ENCODE measurements around the gene FAM89B.
A peak's percentile ranks its signal among the peaks of the same experiment; 100 is the strongest.

FAM89B gene

DNA sequence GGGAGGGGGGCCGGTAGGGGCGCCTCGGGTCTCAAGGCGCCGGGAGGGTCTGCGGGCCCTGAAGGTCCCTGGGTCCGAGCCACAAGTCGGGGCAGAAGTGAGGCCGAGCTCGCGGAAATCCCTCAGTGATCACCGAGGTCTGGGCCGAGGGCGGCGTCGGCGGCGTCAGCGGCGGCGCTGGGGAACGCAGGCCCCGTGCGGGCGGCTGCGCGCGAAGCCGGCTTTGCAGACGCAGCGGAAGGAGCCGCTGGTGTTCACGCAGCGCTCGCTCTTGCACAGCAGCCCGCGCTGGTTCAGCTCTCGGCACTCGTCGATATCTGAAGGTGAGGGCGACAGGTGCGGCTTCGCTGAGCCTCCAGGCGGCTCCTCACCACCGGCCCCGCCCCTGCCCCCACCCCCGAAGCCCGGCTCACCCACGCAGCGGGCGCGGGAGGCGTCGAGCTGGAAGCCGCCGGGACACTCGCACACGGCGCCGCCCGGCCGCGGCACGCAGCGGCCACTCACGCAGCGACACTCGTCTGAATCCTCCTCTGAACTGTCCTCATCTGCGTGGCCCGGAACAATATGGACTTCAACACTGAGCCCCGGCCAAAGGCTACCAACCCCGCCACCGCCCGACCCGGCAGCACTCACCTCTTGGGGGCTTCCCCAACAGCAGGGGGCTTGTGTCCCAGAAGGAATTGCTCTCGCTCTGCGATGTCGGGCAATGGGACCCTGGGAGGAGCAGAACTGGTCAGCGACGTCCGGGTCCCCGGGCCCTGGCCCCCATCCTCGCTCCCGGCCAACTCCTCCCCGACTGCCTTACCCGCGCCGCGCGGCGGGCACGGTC is 33.2 kb upstream of the FAM89B start:
- no peak for DNase-seq (ENCODE audit: low read depth)

DNA sequence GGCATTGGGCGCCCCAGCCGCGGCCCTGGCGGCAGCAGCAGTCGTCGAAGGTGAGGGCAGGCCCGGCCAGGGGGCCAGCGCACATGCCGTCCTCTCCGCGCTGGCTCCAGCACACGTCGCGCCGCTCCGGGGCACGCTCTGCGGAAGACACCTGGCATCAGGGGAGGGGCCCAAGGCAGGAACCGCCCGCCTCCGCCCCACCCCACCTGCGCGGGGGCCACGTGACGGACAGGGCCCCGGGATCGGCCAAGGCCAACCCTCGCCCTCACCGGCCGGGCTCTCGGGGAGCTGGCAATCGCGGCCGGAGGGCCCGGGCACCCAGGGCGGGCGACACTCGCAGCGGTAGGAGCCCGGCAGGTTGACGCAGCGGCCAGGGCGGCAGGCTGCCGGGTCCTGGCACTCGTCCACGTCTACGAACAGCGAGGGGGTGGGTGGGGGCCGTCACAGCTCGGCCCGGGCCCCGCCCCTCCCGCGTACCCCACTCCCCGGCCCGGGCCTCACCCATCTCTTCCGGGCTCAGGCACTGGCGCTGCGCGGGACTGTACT is 32.5 kb upstream of the FAM89B start:
- DNase-seq (ENCODE audit: low read depth), result no peak

DNA sequence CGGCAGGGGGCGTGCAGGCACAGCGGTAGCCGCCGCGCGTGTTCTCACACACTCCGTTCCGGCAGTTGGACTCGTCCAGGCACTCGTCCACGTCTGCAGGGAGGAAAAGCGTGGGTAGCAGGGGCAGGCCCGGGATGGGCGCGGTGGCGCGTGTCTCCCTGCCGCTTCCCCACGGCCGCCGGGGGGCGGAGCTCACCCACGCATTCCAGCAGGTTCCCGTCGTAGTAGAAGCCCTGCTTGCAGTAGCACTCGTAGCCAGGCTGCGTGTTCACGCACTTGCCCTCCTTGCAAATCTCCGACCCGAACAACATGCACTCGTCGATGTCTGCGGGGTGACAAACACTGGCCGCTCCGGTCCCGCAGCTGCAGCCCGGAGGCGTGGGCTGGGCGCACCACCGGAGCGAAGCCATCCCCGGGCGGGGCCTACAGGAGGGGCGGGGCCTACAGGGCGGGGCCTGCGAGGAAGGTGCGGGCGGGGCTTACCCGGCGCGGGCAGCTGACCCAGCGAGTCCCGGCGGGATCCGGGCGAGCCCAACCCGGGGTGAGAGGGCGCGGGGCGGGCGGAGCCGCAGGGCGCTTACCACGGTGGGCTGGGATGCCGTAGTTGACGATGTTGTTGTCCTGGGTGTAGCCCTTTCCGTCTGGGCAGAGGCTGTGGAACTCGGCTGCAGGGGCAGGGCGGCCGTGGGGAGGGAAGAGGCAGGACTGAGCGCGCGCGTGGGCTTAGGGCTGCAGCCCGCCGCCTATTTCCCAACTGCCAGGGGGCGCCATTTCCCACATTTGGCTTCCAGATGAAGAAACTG is 31.8 kb upstream of the FAM89B start:
- no peak for DNase-seq (ENCODE audit: low read depth)

DNA sequence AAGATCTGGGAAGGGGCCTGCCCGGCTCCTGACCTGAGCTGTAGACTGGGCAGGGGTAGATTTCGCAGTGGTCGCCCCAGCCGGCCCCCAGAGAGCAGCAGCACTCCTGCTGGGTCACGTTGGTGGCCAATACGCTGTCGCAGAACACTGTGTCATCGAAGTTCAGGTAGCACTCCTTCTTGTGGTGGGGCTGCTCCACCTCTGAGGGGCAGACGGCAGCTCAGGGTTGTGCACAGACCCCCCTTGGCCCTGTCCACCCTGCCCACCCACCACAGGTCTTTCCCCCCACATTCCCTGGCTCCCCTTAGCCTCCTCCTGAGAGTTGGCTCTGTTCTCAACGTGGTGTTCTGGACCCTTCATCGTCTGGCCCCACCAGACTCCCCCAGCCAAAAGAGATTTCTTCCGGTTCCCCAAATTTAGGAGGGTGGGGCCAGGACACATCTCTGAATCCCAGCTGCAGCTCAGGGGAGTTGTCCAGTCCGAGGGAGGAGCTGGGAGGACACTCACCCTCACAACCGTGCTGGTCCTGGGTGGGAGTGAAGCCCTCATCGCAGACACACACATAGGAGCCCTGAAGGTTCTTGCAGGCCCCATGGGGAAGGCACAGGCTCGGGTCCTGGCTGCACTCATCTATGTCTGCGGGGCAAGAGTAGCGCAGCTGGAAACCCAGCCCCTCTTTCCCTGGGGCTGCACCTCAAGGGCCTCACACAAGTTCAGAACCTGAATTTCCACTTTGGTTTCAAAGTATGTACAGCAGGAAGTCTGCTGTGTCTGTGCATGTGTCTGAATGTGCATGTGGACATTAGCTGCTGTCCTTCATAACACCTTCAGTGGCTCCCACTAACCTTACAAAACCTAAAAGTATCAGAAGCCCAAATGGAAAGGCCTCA is 31.0 kb upstream of the FAM89B start:
- no peak for DNase-seq (ENCODE audit: low read depth)

DNA sequence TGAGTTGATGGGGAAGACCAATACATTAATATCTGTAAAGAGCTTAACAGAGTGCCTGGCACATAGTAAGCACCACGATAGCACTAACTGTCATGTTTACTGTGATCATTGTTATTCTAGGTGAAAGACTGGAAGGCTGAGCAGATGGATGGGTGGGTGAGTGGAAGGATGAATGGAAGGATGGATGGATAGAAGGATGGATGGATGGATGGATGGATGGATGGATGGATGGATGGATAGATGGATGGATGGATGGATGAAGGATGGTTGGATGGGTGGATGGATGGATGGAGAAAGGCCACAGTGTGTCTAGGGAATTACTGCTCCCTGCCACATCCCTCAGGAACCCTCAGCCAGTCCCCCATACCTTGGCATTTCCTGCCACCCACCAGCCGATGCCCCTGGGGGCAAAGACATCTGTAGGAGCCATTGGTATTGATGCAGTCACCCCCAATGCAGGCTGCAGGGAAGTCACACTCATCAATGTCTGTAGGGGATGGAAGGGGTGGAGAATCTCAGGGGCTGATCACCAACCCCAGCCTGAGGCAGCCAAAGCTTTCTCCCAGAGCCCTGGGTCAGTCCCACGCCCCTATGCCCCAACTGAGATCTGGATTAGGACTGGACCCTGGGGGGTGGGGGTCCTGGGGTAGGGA is 29.5 kb upstream of the FAM89B start:
- DNase-seq (ENCODE audit: low read depth), result no peak

DNA sequence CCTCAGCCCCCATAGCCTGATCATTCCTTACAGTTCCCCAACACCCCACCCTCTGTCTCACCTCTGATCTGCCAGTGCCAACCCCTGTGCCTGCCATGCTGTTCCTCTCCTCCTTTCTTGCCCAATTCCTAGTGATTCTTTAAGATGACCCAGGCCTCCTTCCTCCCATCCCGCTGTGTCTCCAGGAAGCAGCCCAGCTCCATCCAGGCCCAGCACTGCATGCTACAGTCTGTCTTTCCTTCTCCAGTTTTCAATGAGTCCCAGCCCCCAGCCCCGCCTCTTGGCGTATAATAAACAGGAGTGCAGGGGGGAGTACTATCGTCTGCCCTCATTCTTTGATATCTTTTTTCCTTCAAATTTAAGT is 26.5 kb upstream of the FAM89B start:
- DNase-seq (ENCODE audit: low read depth), result no peak

DNA sequence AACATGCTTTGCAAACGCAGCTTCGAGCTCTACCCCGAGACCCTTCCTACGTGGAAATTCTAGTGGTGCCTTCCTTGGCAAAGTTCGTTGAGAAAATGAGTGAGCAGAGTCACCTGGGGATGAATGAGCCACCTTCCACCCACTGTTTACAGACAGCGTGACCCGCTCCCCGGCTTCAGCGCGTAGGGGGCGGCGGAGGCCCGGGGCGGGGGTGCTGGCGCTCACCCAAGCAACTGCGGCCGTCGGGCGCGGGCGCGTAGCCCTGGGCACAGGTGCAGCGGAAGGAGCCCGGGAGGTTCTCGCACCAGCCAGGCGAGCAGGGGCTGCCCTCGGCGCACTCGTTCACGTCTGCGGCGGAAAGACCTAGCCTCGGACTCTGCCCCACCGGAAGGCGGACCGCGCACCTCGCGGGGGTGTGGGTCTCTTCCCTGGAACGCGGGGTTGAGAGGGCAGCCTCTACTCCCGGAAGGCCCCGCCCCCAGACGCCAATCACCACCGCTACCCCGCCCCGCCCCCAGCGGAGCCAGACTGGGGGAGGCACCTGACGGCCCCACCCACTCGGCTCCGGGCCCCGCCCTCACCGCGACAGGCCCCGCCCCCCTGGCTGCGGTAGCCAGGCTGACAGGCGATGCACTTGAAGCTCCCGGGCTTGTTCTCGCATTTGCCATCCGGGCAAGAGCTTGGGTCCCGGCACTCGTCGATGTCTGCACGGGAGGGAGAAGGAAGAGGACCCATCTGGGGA is 25.9 kb upstream of the FAM89B start:
- DNase-seq (ENCODE audit: low read depth), result no peak

DNA sequence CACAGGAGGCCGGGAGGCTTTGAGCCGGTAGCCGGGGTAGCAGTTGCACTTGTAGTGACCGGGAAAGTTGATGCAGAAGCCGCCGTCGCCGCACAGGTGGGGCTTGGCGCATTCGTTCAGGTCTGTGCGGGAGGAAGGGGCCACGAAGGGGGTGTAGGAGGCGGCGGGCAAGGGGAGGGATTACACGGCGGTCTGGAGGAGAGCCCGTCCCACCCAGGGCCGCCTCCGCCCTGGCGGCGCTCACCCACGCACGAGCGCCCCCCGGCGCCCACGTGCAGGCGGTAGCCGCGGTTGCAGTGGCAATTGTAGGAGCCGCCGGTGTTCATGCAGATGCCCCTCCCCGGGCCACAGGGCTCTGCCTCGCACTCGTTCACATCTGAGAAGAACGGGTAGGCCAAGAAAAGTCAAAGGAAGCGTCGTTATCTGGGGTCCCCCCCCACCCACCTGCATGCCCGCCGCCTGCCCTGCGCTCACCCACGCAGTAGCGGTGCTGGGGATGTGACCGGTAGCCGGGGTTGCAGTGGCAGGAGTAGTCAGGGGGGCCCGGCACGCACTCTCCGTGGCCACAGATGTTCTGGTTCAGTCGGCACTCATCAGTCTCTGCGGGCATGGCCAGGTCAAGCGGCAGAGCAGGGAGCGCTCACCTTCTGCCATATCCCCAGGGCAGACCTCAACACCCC is 24.8 kb upstream of the FAM89B start:
- DNase-seq (ENCODE audit: low read depth), result no peak

DNA sequence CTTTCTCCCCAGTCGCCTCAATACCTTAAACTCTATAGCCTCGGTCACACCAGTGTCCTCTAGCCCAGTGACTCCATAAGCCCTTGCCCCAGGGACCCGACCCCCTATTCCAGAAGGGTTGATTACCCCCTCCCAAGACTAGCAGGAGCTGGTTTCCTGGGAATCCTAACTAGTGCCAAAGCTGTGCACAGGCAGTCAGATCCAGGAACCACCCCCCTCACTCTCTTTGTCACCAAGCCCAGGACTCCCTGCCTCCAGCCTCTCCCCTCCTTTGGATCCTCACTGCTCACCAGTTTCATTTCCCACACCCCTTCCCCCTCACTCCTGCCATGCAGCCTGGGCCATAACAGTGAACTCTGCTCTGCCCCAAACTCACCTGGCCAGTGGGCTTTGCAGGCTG is 23.9 kb upstream of the FAM89B start:
- no peak for DNase-seq (ENCODE audit: low read depth)

DNA sequence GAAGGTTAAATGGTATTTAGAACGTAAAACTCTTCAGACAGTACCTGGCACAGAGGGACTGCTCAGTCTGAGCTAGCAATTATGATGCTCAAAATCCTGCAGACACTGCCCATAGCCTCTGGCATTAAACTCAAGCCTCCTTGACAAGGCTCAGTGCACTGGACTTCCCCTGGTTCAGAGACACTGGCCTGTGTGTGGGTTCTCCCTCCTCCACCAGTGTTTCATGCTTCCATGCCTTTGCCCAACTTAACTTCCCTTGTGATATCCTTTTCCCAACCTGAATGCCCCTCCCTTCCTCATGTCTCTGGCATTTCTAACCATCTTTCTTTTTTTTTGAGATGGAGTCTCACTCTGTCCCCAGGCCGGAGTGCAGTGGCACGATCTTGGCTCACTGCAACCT is 23.2 kb upstream of the FAM89B start:
- no peak for DNase-seq (ENCODE audit: low read depth)

DNA sequence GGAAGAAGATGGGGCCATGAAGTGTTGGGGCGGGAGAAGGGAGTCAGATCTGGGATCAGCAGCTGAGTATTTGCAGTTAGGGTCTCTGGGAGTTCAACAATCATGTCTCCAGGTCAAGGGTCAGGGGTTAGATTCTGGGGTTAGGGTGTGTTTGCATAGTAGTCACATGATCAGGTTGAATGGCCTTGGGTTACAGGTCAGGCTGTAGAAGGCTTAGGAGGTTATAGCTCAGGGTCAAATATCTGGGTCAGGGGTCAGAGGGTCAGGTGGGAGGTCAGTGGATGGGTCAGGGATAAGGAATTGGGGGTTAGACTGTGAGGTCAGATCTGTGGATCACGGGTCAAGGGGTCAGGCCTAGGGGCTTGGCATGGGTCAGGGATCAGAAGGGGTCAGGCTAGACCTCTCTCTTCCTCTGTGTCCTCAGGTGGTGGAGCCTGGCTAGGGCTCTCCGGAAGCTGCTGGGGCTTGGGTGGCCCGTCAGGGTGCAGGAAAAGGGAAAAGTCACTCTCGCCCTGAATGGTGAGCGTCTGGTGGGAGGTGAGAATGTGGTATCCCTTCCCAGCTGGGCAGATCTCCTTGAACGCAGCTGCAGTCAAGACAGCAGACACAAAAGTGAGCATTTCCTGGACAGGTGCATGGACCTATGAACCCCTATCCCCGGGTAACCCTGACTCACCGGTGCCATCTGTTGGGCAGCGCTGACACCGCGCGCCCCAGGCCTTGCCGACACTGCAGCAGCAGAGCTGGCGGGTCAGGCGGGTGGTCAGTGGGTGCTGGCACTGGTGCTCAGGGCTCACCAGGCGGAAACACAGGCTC is 20.6 kb upstream of the FAM89B start:
- no peak for DNase-seq (ENCODE audit: low read depth)

DNA sequence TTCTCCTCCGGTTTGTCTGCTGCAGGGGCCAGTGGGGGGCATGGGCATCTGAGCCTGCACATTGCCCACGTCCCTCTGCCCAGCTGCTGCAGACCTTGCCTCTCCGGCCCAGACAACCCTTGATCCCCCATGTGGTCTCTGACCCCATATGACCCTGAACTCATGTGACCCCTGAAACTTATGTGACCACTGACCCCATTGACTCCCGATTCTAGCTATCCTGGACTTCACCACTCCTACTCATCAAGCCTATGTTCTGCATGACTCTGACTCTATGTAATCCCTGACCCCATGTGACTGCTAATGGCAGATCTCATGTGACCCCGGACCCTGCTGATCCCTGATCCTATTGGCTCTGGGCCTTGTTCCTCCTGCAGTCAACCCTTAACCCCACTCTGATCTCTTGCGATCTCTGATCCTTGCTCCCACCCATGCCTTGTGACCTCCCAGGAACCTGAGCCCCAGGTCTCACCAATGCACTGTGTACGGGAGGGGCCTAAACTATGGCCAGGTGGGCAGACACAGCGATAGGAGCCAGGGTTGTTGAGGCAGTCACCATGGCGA is 19.9 kb upstream of the FAM89B start:
- no peak for DNase-seq (ENCODE audit: low read depth)

DNA sequence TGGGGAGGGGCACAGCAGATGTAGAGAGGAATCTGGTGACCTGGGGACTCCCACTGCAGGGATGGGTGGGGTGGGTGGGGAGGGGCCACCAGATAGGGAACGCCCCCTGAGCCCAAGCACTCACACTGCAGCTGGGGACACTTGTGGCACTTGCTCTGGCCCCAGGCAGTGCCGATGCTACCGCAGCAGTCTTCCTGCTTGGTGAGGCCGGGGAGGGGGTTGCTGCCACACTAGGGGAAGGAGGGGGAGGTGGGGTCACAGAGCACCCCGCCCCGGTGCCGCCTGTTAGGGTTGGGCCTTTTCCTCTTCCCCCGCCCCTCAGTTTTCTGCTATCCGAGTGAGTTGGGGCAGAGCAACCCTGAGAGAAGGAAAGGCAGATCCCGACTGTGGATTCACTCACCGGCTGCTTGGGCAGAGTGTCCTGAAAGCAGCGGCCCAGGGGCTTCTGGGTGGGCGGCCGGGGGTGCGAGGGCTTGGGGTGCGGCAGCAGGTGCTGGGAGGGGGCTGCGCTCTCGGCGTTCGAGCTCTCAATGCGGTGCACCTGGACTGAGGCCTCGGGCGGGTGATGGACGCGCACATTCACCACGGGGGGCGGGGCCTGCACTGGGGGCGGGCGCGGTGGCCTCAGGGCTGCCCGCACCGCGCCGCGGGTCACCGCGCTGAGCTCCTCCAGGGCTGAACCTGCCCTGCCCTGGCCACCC is 18.9 kb upstream of the FAM89B start:
- DNase-seq (ENCODE audit: low read depth), result no peak

DNA sequence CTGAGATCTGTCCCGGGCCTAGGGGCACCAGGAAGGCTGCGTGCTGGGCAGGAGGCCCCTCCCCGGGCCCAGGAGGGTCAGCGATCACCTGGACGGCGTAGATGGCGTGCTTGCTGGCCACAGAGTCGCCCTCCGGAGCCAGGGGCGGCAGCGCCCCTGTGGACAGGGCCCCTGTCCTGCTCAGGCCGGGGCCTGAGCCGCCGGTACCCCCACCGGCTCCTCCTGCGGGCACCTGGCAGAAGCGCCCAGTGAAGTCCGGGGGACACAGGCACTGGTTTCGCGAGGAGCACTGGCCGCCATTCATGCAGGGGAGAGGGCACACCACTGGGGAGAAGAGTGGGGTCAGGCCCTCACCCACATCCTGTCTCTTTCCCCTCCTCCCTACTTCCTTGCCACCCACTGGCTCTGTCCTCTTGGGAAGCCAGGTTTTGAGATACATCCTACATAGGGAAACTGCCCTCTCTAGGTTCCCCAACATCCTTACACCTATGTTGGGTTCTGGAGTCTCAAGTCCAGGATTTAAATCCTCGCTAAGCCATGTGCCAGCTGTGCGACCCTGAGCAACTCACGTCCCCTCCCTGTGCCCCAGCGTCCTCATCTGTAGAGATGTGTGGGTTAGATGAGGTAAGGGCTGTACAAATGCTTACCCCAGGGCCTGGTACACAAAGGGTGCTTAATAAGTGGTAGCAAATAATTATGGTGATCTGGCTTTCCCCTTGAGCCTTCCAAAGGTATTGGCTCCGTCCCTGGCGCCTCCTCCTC is 18.1 kb upstream of the FAM89B start:
- DNase-seq (ENCODE audit: low read depth), result no peak

DNA sequence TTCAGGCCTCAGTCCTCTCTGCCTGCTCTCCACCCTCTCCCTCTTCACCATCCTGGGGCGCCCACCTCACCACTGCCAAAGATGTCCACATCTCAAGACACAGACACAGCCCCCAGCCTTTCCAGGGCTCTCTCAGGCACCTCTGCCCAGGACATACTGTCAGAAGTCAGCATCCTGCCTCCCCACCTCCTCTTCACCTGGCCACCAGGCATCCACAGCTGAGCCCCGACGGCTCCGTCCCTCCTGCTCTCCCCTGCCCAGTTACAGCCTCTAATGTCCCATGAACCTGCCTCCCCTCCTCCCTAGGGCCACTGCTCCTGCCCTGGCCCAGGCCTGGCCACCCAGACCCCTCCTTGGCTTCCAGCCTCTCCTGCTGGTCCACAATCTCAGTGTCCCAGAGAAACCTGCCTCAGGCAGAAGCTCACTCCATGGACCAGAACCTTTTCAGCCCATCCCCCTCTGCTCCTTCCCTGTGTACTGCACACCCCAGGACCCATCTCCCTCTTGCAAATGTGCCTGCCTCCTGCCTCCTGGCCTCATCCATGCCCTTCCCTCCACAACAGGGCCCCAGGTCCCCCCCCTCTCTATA is 17.4 kb upstream of the FAM89B start:
- no peak for DNase-seq (ENCODE audit: low read depth)

DNA sequence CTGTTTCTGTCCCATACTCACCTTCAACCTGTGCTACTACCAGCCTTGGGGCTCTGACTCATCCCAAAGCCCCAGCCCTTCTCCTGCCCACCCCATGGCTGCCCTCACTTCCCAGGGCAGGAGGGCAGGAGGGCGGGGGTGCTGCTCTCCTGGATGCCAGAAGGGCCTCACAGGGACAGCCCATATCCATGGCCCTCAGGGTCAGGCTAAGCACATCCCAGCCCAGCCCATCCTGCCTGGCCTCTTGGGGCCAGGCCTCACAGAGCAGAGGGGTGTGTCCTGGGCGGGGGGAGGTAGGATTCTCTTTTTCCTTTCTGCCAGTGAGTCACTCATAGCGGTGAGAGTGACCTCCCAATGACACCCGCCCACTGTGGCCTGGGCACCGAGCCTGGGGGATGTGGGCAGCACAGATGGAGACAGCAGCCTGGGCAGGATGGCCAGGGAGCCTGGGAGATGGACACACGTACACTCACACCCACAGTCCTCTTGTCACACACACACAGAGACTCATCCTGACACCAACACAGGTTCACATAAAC is 16.6 kb upstream of the FAM89B start:
- peak; percentile 80 for DNase-seq (ENCODE audit: low read depth)
